UCSD-AML1 (cell line): Measurements from ENCODE around the gene CYP4F11.
"Not testable (repeated sequence)": the region's sequence is repeated elsewhere in the genome, so short reads cannot be mapped to it uniquely, and the experiment has no call there.

Source experiments
- DNase-seq: peaks from one replicate; lab custom pipeline; 2025; ENCODE audit not compliant: unreplicated experiment; lab: John Stamatoyannopoulos, UW

Gene CYP4F11

DNA sequence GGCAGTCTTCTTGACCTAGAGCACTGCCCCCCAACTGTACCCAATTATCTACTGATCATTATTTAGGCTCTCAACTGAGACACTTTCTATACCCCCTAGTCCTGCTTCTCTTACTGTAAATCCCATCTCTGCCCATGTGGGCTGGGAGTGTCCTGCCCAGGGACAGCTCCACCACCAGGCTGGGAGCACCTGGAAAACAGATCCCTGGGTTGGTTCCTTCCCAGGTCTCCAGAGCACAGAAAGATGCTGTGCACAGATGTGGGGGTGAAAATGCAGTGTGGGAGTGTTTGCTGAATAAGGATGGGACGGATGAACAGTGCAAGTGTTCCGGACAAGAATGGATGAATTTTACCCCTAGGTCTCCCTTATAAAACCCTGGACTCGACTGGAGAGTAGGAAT lies 49.2 kb downstream of the CYP4F11 start:
- no peak for DNase-seq

DNA sequence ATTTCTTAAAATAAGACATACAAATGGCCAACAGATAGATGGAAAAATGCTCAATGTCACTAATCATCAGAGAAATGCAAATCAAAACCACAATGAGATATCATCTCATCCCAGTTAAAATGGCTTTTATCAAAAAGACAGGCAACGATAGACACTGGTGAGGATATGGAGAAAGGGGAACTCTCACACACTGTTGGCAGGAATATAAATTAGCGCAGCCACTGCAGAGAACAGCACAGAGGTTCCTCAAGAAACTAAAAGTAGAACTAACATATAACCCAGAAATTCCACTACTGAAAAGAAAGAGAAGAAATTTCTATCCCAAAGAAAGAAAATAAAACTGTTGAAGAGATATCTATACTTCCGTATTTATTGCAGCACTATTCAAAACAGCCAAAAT lies 51.0 kb downstream of the CYP4F11 start:
- not testable (repeated sequence) for DNase-seq

DNA sequence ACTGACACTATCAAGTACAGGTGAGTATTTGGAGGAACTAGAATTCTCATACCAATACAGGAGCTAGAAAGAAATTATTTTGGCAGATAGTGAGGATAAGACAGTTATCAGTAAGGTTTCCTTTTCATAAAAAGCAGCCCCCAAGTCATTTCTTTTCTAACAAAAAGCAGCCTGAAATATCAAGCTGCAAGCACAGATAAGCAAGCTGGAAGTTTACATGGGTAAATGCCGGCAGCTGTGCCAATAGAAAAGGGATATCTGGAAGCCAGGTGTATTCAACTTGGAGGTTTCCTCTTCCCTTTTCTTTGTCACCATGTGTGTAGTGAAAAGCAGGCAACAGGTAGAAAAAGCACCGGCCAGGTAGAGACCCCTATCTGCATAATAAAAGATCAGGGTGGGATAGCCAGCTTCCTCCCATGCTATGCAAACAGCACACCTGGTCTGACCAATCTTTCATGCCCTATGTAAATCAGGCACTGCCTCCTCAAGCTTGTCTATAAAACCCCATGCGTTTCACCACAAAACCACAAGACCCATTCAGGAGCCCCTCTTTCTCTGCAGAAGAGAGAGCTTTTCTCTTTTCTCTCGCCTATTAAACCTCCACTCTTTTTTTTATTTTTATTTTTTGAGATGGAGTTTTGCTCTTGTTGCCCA lies 59.4 kb downstream of the CYP4F11 start:
- no peak for DNase-seq

DNA sequence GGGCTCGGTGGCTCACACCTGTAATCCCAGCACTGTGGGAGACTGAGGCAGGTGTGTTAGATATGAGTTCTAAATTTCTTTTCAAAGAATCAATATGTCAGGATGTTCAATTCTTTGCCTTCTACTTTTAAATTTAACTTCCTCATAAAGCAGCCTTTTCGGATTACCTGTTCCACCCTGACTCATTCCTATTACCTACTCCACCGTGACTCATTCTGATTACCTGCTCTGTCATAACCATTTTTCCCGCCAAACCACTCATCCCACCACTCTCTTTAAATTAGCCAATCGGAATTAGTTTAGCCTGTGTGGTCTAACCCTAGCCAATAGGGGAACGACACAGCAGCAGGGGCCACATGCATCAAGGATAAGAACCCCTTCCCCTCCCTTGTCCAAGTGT lies 60.6 kb downstream of the CYP4F11 start:
- DNase-seq = not testable (repeated sequence)

DNA sequence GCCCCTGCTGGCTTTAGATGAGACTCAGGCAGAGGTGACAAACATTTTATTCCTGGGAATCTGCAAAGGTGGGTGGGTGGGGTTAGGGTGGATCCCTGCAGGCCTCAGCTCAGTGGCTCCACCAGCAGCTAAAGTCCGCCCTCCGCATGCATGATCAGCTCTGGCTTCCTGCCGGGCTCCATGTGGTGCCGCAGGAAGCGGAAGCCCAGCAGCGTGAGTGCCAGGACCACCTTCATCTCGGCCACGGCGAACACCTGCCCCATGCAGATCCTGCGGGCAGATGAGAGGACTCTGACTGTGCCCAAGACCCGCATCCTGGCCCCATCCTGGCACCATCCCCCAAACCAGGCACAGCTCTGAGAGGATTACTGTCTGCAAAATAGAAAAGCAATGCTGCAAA lies 62.8 kb downstream of the CYP4F11 start:
- DNase-seq = no peak

DNA sequence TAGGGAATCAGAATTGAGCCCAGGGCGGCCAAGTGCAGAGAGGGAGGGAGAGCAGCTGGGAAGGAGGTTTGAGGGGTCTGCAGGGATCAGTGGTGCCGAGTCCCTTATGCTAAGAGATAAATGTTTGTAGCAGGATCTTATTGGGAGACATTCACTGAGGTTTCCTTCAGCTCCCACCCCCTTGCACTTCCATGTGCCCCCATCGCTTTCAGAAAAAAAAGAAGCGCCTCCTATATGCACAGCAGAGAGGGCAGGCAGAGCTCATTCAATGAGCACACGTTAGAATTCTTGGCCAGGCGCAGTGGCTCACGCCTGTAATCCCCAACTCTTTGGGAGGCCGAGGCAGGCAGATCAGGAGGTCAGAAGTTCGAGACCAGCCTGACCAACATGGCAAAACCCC lies 64.5 kb downstream of the CYP4F11 start:
- no peak for DNase-seq

DNA sequence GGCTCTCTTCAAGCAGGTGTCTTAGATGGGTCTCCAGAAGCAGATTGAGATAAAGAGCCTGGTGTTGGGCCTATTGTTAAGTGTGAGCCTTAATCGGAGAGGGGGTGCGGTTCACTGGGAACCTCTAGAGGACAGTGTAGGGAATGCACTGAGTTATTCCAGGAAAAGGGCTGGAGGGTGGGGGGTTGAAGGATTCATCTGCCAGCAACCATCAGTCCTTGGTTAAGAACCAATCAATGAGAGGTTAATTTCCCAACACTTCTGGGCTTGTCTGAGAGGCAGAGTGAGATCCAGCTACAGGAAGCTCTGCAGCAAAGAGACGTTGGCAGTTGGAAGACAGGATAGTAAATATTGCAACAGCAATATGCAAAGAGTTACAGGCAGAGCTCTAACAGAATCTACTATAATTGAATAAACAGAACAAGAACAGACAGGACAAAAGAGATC lies 65.2 kb downstream of the CYP4F11 start:
- DNase-seq = peak; percentile 13

DNA sequence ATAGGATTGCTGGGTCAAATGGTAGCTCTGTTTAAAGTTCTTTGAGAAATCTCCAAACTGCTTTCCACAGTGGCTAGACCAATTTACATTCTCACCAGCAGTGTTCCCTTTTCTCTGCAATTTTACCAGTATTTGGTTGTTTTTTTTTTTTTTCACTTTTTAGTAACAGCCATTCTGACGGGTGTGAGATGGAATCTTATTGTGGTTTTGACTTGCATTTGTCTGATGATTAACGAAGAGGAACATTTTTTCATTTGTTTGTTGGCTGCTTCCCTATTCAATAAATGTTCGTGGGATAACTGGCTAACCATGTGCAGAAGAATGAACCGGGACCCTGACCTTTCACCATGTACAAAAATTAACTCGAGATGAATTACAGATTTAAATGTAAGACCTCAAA lies 67.7 kb downstream of the CYP4F11 start:
- DNase-seq = no peak

DNA sequence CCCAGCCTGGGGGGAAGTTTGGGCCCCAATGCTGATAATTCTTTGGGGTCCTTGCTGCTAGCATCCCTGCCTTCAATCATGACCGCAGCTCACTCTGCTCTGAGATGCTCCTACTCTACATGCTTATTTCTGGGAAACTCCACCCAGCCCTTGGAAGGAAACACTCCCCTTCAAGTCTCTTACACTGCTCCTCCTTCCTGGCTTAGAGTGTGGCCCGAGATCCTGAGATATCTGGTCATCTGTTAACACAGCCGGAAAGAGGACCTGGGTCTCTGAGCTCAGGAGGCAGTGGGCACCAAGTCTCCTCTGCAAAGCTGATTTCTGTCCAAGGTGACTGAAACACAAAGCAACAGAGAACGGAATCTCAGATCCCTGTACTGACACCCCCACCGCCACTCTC lies 69.5 kb downstream of the CYP4F11 start:
- DNase-seq = no peak

DNA sequence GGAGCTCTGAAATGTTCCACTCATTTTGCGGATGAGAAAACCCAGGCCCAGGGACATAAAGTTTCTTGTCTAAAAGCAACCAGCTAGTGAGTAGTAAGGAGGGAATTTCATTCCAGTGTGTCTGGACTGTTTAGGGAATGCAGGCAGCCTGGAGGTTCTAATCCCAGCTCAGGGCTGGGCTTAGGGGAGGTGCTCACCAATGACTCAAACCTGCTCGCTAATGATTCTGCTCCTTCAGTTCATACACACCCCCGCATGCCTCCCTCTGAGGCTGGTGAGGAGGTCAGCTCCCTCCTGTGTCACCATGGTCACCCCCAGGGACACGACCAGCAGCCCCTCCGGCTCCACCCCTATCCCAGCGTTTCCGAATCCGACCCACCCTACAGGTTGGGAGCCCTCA lies 71.1 kb downstream of the CYP4F11 start:
- DNase-seq = no peak

DNA sequence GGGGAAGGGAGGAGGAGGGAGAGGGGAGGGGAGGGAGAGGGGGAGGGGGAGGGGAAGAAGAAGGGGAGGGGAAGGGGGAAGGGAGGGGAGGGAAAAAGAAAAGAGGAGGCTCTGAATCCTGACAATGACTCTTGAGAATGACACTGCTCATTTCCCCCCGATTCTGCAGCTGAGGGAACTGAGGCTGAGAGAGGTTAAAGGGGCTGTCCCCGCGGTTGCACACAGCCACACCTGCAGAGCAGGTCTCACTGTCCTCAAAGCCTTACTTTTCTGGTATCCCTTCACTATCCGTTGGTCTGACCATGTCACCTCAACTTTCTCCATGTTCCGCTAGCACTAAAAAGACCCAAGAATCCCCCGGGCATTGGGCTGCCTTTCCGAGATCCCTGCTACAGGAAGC lies 71.9 kb downstream of the CYP4F11 start:
- no peak for DNase-seq
